ENCODE results near the gene COL16A1. TPM values are rescaled to one million over a fixed set of nuclear protein-coding genes. Genes with fewer than 3 reads are reported as not detected.

The COL16A1 gene
- polyA plus RNA-seq, 1 of the 3 experiments (the other 2 are of a cell fraction), result 10.4 TPM

DNA sequence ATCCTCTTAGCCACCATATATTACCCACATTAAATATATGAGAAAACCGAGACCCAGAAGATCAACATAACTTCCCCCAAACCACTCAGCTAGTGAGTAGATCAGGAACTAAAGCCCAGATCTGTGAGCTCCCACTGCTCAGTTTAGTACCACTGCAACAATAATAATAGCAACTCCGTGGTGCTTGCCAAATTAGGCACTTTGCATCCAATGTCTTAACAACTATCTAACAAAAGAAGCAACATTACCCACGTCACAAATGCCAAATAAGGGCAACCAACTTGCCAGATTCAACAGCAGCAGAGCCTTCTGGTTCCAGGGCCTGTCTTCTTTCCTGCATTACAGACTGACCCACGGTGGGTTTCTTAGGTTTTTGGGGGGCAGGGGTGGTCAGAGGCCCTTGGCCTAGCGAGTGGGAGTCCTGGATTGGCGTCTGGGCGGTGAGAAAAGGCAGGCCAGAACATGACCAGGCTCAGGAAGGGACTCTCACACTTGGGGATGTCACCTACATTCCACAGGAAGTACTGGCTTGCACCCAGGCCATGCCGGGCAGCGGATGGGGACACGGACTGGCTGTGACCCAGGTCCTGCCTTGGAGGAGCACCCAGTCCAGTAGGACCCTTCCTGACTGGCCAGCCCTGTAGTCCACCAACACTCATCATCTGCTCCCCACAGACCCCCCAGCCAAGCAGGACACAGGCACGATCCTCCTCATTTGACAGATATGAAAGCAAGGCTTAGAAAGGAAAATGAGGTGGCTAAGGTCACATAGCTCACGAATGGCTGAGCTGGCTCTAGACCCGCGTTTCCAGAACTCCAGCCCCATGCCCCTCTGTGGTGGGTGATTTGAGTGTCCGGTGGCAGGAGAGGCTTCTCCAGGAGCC is 81.7 kb downstream of the COL16A1 start:
- Histone ChIP-seq H3K27ac (ENCODE audit: low read depth in 2 of 2, low read length in 1 of 2) (no peak overlapping the region), H3F3A (replicated peaks; ENCODE audit: insufficient read depth) (no peaks in the 10 kb centered on the region), H3K36me3 (replicated peaks in 1 of 2; ENCODE audit: control insufficient read depth in 1 of 2, insufficient read depth in 2 of 2, low read length in 1 of 2) (no peaks in the 10 kb centered on the region), H3K9me3 (no peaks in the 10 kb centered on the region), H3K79me2 (ENCODE audit: insufficient read depth) (no peaks in the 10 kb centered on the region), H3K4me2 (no peak overlapping the region), H3K4me1 (ENCODE audit: control insufficient read depth in 1 of 2, insufficient read depth in 2 of 2, low read depth in 1 of 2, low read length in 1 of 2) (peaks cover 5 to 27% of the 10 kb centered on the region in 2 experiments; a peak in 3 of 4 replicates), H2AFZ (ENCODE audit: low read depth) (no peak overlapping the region), H4K20me1 (ENCODE audit: insufficient read depth) (no peaks in the 10 kb centered on the region), H3K9ac (no peak overlapping the region), H3K27me3 (ENCODE audit: insufficient read depth) (no peaks in the 10 kb centered on the region), H3K4me3 (ENCODE audit: low read depth in 2 of 2, low read length in 1 of 2) (no peak overlapping the region), H3K9me2 (no peaks in the 10 kb centered on the region)
- DNase-seq, result no peak
- POLR2A ChIA-PET, result no interaction called here
- TF ChIP-seq, protein P1, sequence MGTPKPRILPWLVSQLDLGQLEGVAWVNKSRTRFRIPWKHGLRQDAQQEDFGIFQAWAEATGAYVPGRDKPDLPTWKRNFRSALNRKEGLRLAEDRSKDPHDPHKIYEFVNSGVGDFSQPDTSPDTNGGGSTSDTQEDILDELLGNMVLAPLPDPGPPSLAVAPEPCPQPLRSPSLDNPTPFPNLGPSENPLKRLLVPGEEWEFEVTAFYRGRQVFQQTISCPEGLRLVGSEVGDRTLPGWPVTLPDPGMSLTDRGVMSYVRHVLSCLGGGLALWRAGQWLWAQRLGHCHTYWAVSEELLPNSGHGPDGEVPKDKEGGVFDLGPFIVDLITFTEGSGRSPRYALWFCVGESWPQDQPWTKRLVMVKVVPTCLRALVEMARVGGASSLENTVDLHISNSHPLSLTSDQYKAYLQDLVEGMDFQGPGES (IDR thresholded peaks at IDR 0.05; ENCODE audit: low read depth, low read length), result no peak
- TF ChIP-seq EP300 (IDR thresholded peaks at IDR 0.05; ENCODE audit: borderline replicate concordance in 1 of 2, low read depth in 1 of 2, low read length in 1 of 2), result no peak
- no peak for TF ChIP-seq CTCF (IDR thresholded peaks at IDR 0.05)
- CTCF ChIA-PET, result interaction anchor here (0.6 to 1.9 kb wide), 5 partner anchors 34 to 167 kb away, joined by 3 to 6 read pairs (median 4); no protein-coding TSS in a partner anchor
- WGBS (ENCODE audit: low lambda C conversion rate), result 88% methylated on average over 9 of the region's 15 CpGs

DNA sequence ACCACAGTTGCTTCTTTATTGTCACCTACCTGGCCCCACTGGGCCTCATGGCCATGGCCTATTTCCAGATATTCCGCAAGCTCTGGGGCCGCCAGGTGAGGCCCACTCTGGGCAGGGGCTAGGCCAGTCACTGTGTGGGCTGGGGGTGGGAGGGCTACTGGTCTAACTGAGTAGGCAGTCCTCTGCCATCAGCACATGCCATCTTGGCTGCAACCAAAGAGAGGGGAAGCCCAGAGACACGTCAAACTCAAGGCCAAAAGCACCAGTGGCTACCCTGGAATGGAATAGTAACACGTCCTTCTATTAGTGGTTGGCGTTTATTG is 82.4 kb downstream of the COL16A1 start:
- Histone ChIP-seq H3K27me3 (ENCODE audit: insufficient read depth) (no peaks in the 10 kb centered on the region), H3K9ac (no peak overlapping the region), H3K4me2 (no peak overlapping the region), H3K27ac (ENCODE audit: low read depth in 2 of 2, low read length in 1 of 2) (no peak overlapping the region), H3K4me1 (ENCODE audit: control insufficient read depth in 1 of 2, insufficient read depth in 2 of 2, low read depth in 1 of 2, low read length in 1 of 2) (peaks cover 5 to 21% of the 10 kb centered on the region in 2 experiments; a peak in 3 of 4 replicates), H3K9me2 (no peaks in the 10 kb centered on the region), H3K79me2 (ENCODE audit: insufficient read depth) (no peaks in the 10 kb centered on the region), H2AFZ (ENCODE audit: low read depth) (no peak overlapping the region), H3K4me3 (ENCODE audit: low read depth in 2 of 2, low read length in 1 of 2) (no peak overlapping the region), H3K9me3 (no peaks in the 10 kb centered on the region), H4K20me1 (ENCODE audit: insufficient read depth) (no peaks in the 10 kb centered on the region), H3K36me3 (replicated peaks in 1 of 2; ENCODE audit: control insufficient read depth in 1 of 2, insufficient read depth in 2 of 2, low read length in 1 of 2) (no peaks in the 10 kb centered on the region), H3F3A (replicated peaks; ENCODE audit: insufficient read depth) (no peaks in the 10 kb centered on the region)
- DNase-seq, result no peak
- 83% methylated on average over 4 of the region's 5 CpGs for WGBS (ENCODE audit: low lambda C conversion rate)
- ChIA-PET POLR2A (no interaction called here), CTCF (interaction anchor here (0.6 to 1.9 kb wide), 6 partner anchors 28 to 168 kb away, joined by 3 to 6 read pairs (median 4); no protein-coding TSS in a partner anchor)
- TF ChIP-seq, protein P2, sequence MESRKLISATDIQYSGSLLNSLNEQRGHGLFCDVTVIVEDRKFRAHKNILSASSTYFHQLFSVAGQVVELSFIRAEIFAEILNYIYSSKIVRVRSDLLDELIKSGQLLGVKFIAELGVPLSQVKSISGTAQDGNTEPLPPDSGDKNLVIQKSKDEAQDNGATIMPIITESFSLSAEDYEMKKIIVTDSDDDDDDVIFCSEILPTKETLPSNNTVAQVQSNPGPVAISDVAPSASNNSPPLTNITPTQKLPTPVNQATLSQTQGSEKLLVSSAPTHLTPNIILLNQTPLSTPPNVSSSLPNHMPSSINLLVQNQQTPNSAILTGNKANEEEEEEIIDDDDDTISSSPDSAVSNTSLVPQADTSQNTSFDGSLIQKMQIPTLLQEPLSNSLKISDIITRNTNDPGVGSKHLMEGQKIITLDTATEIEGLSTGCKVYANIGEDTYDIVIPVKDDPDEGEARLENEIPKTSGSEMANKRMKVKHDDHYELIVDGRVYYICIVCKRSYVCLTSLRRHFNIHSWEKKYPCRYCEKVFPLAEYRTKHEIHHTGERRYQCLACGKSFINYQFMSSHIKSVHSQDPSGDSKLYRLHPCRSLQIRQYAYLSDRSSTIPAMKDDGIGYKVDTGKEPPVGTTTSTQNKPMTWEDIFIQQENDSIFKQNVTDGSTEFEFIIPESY (IDR thresholded peaks at IDR 0.05; ENCODE audit: borderline replicate concordance, low read depth), result no peak
- no peak for TF ChIP-seq PBX3 (IDR thresholded peaks at IDR 0.05)
- no peak for TF ChIP-seq REST (IDR thresholded peaks at IDR 0.05; ENCODE audit: low read depth, low read length)

Measured in SK-N-SH (cell line).